Natural killer cell (primary cell): ENCODE data around the gene ITGB2. TPM values are rescaled to one million over a fixed set of nuclear protein-coding genes. Genes with fewer than 3 reads are reported as not detected.
A peak's percentile ranks its signal among the peaks of the same experiment; 100 is the strongest.

Experiments
- ATAC-seq, 3 donors: fragments of 150-1000 bp in 2 of 3; fragments of 200-7000 bp in 1 of 3; cut with Tn5 transposase; 1 replicate in 1 of 3; 2 replicates in 2 of 3; pipeline ENCODE4 v1.10.0; 2021; ENCODE audit warnings: mild to moderate bottlenecking in 2 of 3, moderate library complexity in 2 of 3
- DNase-seq, 2 donors: peaks; one replicate each; pipeline versions ENCODE4 v3.0.0 to v3.0.0-alpha.2; 2013 to 2021; ENCODE audit warnings: mixed read lengths in 1 of 2
- H3K27ac ChIP-seq: one replicate; pipeline ENCODE4 v1.5.1; 2013; ENCODE audit warnings: mild to moderate bottlenecking, low read length
- H3K27me3 ChIP-seq: one replicate; pipeline ENCODE4 v1.6.1; 2013; ENCODE audit warnings: low read length; ENCODE audit not compliant: control insufficient read depth, insufficient read depth
- H3K36me3 ChIP-seq: one replicate; pipeline ENCODE4 v1.6.1; 2013; ENCODE audit warnings: low read length; ENCODE audit not compliant: control insufficient read depth, insufficient read depth
- H3K4me1 ChIP-seq: one replicate; pipeline ENCODE4 v1.6.1; 2013; ENCODE audit warnings: low read length; ENCODE audit not compliant: control insufficient read depth, insufficient read depth
- H3K4me3 ChIP-seq: one replicate; pipeline ENCODE4 v1.5.1; 2013; ENCODE audit warnings: low read length
- H3K9me3 ChIP-seq: one replicate; pipeline ENCODE4 v1.6.1; 2013; ENCODE audit warnings: low read length; ENCODE audit not compliant: control insufficient read depth, insufficient read depth
- H3K27ac Mint-ChIP-seq, 2 donors: one replicate each; pipeline ENCODE4 v1.8.0; 2022; ENCODE audit warnings: mild to moderate bottlenecking in 2 of 2, mixed read lengths in 2 of 2, moderate library complexity in 1 of 2
- H3K27me3 Mint-ChIP-seq, 2 donors: one replicate each; pipeline ENCODE4 v1.8.0; 2022; ENCODE audit warnings: low read depth in 2 of 2, mixed read lengths in 2 of 2
- H3K36me3 Mint-ChIP-seq: one replicate; pipeline ENCODE4 v1.8.0; 2022; ENCODE audit warnings: mixed read lengths
- H3K4me1 Mint-ChIP-seq, 2 donors: one replicate each; pipeline ENCODE4 v1.8.0; 2022; ENCODE audit warnings: mixed read lengths in 2 of 2
- H3K4me3 Mint-ChIP-seq: one replicate; pipeline ENCODE4 v1.8.0; 2022; ENCODE audit warnings: mild to moderate bottlenecking, moderate library complexity, mixed read lengths
- H3K9me3 Mint-ChIP-seq, 2 donors: one replicate each; pipeline ENCODE4 v1.8.0; 2022; ENCODE audit warnings: mixed read lengths in 2 of 2
- CTCF ChIP-seq: fragments of 200-600 bp; IDR thresholded peaks from one replicate; pipeline ENCODE4 v1.8.0; 2022; ENCODE audit warnings: antibody characterized with exemption
- WGBS: methylation state at CpG from one replicate; pipeline ENCODE4 v1.1.7; 2013; ENCODE audit warnings: missing lambda C conversion rate; ENCODE audit not compliant: insufficient coverage; 5-methylcytosine and 5-hydroxymethylcytosine counted together
- intact Hi-C: fragments of 100-400 bp; cut with micrococcal nuclease; formaldehyde crosslinking; loops from one replicate; pipeline ENCODE4 v1.14.2; 2022
- total RNA-seq, 4 donors: library from RNA; stranded (reverse); fragments of 120-200 nt in 1 of 4; gene quantifications; one replicate each; pipeline versions ENCODE4 v1.2.3 to v1.2.4, GENCODE V29; 2013 to 2022

ITGB2 gene
- total RNA-seq, 3 donors from 2014 or later (not counting 1 experiment from before 2014, with no cell fraction given), result 1,223 to 1,393 (median 1,250) TPM

- Histone ChIP-seq H3K9me3 (no peaks in the 10 kb centered on the region), H3K4me3 (no peak overlapping the region), H3K27me3 (no peaks in the 10 kb centered on the region), H3K27ac (peak overlapping the region; percentile 83), H3K4me1 (peaks cover 91% of the 10 kb centered on the region), H3K36me3 (peaks cover 51% of the 10 kb centered on the region)
- H3K27me3 Mint-ChIP-seq, result no peaks in the 10 kb centered on the region
- peak overlapping the region; percentile 85 to 98 for H3K27ac Mint-ChIP-seq
- ATAC-seq (no peak), DNase-seq (no peak)
- peaks cover 57 to 77% of the 10 kb centered on the region in 2 donors for H3K4me1 Mint-ChIP-seq
- H3K36me3 Mint-ChIP-seq, result no peaks in the 10 kb centered on the region
- no peak for TF ChIP-seq CTCF
- intact Hi-C loops, result loop anchor here (5.0 kb wide), 1 partner anchor 108 kb away; the partner anchor contains the start of gene UBE2G2
- no peaks in the 10 kb centered on the region for H3K9me3 Mint-ChIP-seq
- 84% methylated on average over 27 of the region's 27 CpGs for WGBS
- H3K4me3 Mint-ChIP-seq, result peak overlapping the region; percentile 85
Measured at GRCh38 chr21:44910229-44911067, 10.3 kb downstream of the ITGB2 start.

GRCh38 chr21:44909719-44910118 lies 11.0 kb downstream of the ITGB2 start:
- no peak overlapping the region for H3K4me3 ChIP-seq
- H3K4me1 ChIP-seq, result peaks cover 90% of the 10 kb centered on the region
- peak overlapping the region; percentile 74 to 75 for H3K27ac Mint-ChIP-seq
- H3K4me1 Mint-ChIP-seq, result peaks cover 51 to 78% of the 10 kb centered on the region in 2 donors
- WGBS, result 95% methylated on average over 8 of the region's 9 CpGs
- H3K9me3 ChIP-seq, result no peaks in the 10 kb centered on the region
- intact Hi-C loops, result loop anchor here (5.0 kb wide), 1 partner anchor 107 kb away; the partner anchor contains the start of gene UBE2G2
- H3K36me3 ChIP-seq, result peaks cover 56% of the 10 kb centered on the region
- H3K4me3 Mint-ChIP-seq, result peak overlapping the region; percentile 42
- H3K27me3 ChIP-seq, result no peaks in the 10 kb centered on the region
- H3K36me3 Mint-ChIP-seq, result no peaks in the 10 kb centered on the region
- no peak for DNase-seq
- no peak for ATAC-seq
- no peaks in the 10 kb centered on the region for H3K27me3 Mint-ChIP-seq
- H3K9me3 Mint-ChIP-seq, result no peaks in the 10 kb centered on the region
- H3K27ac ChIP-seq, result no peak overlapping the region
- no peak for TF ChIP-seq CTCF

- Histone ChIP-seq H3K4me1 (peaks cover 82% of the 10 kb centered on the region), H3K36me3 (peaks cover 64% of the 10 kb centered on the region), H3K4me3 (no peak overlapping the region), H3K9me3 (no peaks in the 10 kb centered on the region), H3K27ac (no peak overlapping the region), H3K27me3 (no peaks in the 10 kb centered on the region)
- H3K9me3 Mint-ChIP-seq, result no peaks in the 10 kb centered on the region
- peak overlapping the region; percentile 74 to 75 for H3K27ac Mint-ChIP-seq
- H3K4me3 Mint-ChIP-seq, result peak overlapping the region; percentile 41
- intact Hi-C loops, result no loop called here
- ATAC-seq (no peak), DNase-seq (no peak)
- peaks cover 49 to 76% of the 10 kb centered on the region in 2 donors for H3K4me1 Mint-ChIP-seq
- H3K27me3 Mint-ChIP-seq, result no peaks in the 10 kb centered on the region
- 95% methylated on average over 21 of the region's 21 CpGs for WGBS
- TF ChIP-seq CTCF, result no peak
- no peaks in the 10 kb centered on the region for H3K36me3 Mint-ChIP-seq
Measured at GRCh38 chr21:44908908-44909307, 11.8 kb downstream of the ITGB2 start.
